Adrenal gland (tissue), 12 donors: ENCODE measurements around the gene RASGEF1C. TPM values are rescaled to one million over a fixed set of nuclear protein-coding genes. Genes with fewer than 3 reads are reported as not detected.

Experiments used
- DNase-seq, 7 donors: peaks; one replicate each; pipeline ENCODE4 v3.0.0-alpha.2; 2019 to 2020
- H3K27ac ChIP-seq, 5 donors: fragments of 200-600 bp; sonication (generic) in 4 of 5; 1 replicate in 3 of 5; 2 replicates in 2 of 5; pipeline versions ENCODE4 v1.5.1 to v1.8.0; 2016 to 2020; ENCODE audit warnings: mild to moderate bottlenecking in 1 of 5
- H3K27me3 ChIP-seq: fragments of 200-600 bp; 2 replicates; pipeline ENCODE4 v1.8.0; 2021
- H3K36me3 ChIP-seq, 2 donors: fragments of 200-600 bp; replicated peaks in 1 of 2; 1 replicate in 1 of 2; 2 replicates in 1 of 2; pipeline versions ENCODE4 v1.5.1 to v1.8.0; 2018 to 2022
- H3K4me1 ChIP-seq, 2 donors: fragments of 200-600 bp; replicated peaks in 1 of 2; 1 replicate in 1 of 2; 2 replicates in 1 of 2; pipeline versions ENCODE4 v1.5.1 to v1.8.0; 2018 to 2021
- H3K4me3 ChIP-seq, 4 donors: fragments of 200-600 bp; sonication (generic) in 3 of 4; one replicate each; pipeline ENCODE4 v1.5.1; 2016 to 2018
- H3K9me3 ChIP-seq, 3 donors: fragments of 200-600 bp; sonication (generic) in 1 of 3; replicated peaks in 1 of 3; 1 replicate in 2 of 3; 2 replicates in 1 of 3; pipeline versions ENCODE4 v1.5.1 to v1.8.0; 2016 to 2021
- POLR2A ChIP-seq, 2 donors: fragments of 450-650 bp; IDR thresholded peaks; one replicate each; pipeline ENCODE4 v1.6.1; 2017; ENCODE audit warnings: antibody characterized with exemption in 2 of 2, mild to moderate bottlenecking in 2 of 2, moderate library complexity in 1 of 2
- WGBS, 4 donors: extraction: QIAGEN DNeasy Blood & Tissue Kit in 2 of 4; methylation state at CpG; one replicate each; pipeline versions ENCODE4 v1.1.5 to v1.1.7; 2013 to 2017; 5-methylcytosine and 5-hydroxymethylcytosine counted together
- intact Hi-C, 2 donors: fragments of 100-400 bp; cut with DNase I; formaldehyde crosslinking; loops; one replicate each; pipeline versions ENCODE4 v1.14.1 to v1.15.0; 2022 to 2023
- polyA plus RNA-seq, 3 donors: library from polyadenylated mRNA; stranded (reverse); fragments of 200-250 nt in 2 of 3; fragments of 350-450 nt in 1 of 3; fragmentation: Illumina TruSeq in 1 of 3; extraction: RNeasy Lipid Tissue Mini Kit (QIAGEN cat#74804) in 1 of 3; gene quantifications; one replicate each; pipeline ENCODE4 v1.2.3, GENCODE V29; 2013 to 2014
- total RNA-seq, 9 donors: library from RNA; depleted of rRNA in 4 of 9; stranded (reverse); fragments of >200 nt in 4 of 9; fragments of 120-200 nt in 1 of 9; fragmentation: NEBNext Ultra II Directional in 1 of 9; extraction: Animal tissue kit (Norgen Biotek cat#: 25700) in 1 of 9; gene quantifications; one replicate each; pipeline versions ENCODE4 v1.1.0 to v1.2.4, GENCODE V29; 2013 to 2023
- TF ChIP-seq, protein P1 (sequence below), 6 experiments: fragments of 450-650 bp in 4 of 6; fragments of 200-600 bp in 2 of 6; sonication (generic) in 1 of 6; IDR thresholded peaks; 1 replicate in 5 of 6; 2 replicates in 1 of 6; pipeline versions ENCODE4 v1.5.1 to v1.8.0; 2016 to 2021; ENCODE audit warnings: antibody characterized with exemption in 6 of 6, mild to moderate bottlenecking in 2 of 6, moderate library complexity in 1 of 6
- donor health status: healthy with polysubstance abuse.
- donor health status: Bipolar disorder and iron deficiency.
- donor health status: DM: yes; HTN: yes; CAD: no.
- donor health status: DM: no; HTN: no; CAD: no.
- donor health status: DM: no; HTN: no; CAD: no.
- donor health status: DM: yes; HTN: yes; CAD: no.

Gene RASGEF1C
- total and polyA plus RNA-seq, 12 donors = 0.15 to 1.9 (median 0.74) TPM; not detected in 6

DNA sequence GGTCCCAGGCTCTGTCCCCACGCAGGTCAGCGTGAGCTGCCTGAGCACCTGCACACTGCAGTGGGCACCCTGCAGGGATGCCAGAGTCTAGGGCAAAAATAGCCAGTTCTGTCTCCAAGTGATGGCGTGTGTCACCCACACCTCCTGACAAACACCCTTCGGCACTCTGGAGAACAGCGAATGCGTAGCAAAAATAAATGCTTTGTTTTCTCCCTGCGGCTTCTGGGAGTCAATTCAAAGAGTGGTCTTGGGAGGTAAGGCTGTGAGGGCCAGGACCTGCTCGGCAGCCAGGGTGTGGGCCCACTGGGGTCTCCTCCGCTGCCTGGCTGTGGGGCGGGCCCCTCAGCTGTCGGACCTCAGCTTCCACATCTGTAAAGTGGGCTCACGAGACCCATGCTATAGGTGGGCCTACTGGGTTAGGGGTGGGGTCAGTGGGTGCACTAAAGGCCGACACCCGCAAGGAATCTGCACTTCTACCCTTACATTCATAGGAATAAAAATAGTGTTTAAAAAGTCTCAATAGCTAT lies 37.4 kb downstream of the RASGEF1C start:
- no peaks in the 10 kb centered on the region for H3K36me3 ChIP-seq
- no peaks in the 10 kb centered on the region for H3K4me1 ChIP-seq
- intact Hi-C loops = no loop called here
- no peaks in the 10 kb centered on the region for H3K9me3 ChIP-seq
- H3K4me3 ChIP-seq = no peak overlapping the region
- TF ChIP-seq, protein P1, sequence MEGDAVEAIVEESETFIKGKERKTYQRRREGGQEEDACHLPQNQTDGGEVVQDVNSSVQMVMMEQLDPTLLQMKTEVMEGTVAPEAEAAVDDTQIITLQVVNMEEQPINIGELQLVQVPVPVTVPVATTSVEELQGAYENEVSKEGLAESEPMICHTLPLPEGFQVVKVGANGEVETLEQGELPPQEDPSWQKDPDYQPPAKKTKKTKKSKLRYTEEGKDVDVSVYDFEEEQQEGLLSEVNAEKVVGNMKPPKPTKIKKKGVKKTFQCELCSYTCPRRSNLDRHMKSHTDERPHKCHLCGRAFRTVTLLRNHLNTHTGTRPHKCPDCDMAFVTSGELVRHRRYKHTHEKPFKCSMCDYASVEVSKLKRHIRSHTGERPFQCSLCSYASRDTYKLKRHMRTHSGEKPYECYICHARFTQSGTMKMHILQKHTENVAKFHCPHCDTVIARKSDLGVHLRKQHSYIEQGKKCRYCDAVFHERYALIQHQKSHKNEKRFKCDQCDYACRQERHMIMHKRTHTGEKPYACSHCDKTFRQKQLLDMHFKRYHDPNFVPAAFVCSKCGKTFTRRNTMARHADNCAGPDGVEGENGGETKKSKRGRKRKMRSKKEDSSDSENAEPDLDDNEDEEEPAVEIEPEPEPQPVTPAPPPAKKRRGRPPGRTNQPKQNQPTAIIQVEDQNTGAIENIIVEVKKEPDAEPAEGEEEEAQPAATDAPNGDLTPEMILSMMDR (IDR thresholded peaks at IDR 0.05) = no peak
- no peak for TF ChIP-seq POLR2A (IDR thresholded peaks at IDR 0.05)
- WGBS, 4 donors = 91 to 98% (median 96%) methylated on average over 11 to 14 of the region's 14 CpGs
- no peak for DNase-seq
- no peaks in the 10 kb centered on the region for H3K27me3 ChIP-seq
- H3K27ac ChIP-seq = no peak overlapping the region

GRCh38 chr5:180170810-180171567 lies 38.0 kb downstream of the RASGEF1C start:
- H3K27ac ChIP-seq = no peak overlapping the region
- H3K27me3 ChIP-seq = no peaks in the 10 kb centered on the region
- WGBS, 4 donors = 76 to 94% (median 84%) methylated on average over 13 to 19 of the region's 19 CpGs
- no peak for TF ChIP-seq POLR2A (IDR thresholded peaks at IDR 0.05)
- TF ChIP-seq, protein P1 (IDR thresholded peaks at IDR 0.05) = no peak
- H3K9me3 ChIP-seq = no peaks in the 10 kb centered on the region
- no peaks in the 10 kb centered on the region for H3K4me1 ChIP-seq
- no peaks in the 10 kb centered on the region for H3K36me3 ChIP-seq
- DNase-seq = no peak
- intact Hi-C loops = no loop called here
- H3K4me3 ChIP-seq = no peak overlapping the region

- no peaks in the 10 kb centered on the region for H3K9me3 ChIP-seq
- intact Hi-C loops = no loop called here
- no peaks in the 10 kb centered on the region for H3K36me3 ChIP-seq
- TF ChIP-seq POLR2A (IDR thresholded peaks at IDR 0.05) = no peak
- TF ChIP-seq, protein P1 (IDR thresholded peaks at IDR 0.05) = no peak
- no peaks in the 10 kb centered on the region for H3K4me1 ChIP-seq
- 58 to 64% (median 63%) methylated on average over 25 to 32 of the region's 32 CpGs for WGBS, 4 donors
- no peak overlapping the region for H3K27ac ChIP-seq
- DNase-seq = no peak
- H3K27me3 ChIP-seq = no peaks in the 10 kb centered on the region
- H3K4me3 ChIP-seq = no peak overlapping the region
These were observed 38.8 kb downstream of the RASGEF1C start for GRCh38 chr5:180170106-180170809.

DNA sequence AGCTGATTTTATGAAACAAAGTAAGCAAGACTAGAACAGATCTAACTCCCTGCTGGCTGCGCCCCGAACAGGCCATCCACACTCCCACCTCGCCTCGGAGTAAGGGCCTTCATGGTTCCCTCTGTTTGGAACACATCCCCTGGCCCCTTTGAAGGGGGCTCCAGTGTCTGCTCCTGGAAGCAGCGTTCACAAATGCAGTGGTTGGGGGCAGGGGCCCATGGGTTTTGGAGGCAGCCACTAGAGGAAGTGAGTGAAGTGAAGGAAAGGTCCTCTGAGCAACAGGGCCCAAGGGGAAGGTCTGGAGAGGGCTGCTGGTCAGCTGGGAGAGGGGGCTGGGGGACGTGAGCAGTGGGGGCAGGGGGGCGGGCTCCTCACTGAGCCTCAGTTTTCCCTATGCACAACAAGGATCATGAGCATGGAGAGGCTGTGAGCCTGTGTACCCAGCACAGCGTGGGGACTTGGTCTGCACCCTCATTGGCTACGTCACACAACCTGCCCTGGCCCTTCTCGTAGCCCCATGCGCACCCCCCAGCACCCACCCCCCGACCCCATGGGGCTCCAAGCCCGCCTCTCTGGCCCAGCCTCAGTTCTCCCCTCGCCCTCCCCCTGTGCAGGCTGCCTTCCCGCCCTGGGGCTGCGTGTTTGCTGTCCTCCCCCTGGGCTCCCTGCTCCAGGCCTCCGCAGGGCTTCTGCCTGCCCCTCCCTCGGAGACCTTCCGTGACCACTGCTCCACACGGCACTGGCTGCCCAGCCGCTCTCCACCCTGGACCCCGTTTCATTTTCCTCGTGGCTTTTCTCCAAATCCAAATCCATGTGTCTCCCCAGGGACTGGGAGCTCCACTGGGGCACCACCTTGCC lies 39.5 kb downstream of the RASGEF1C start:
- WGBS, 4 donors = 63 to 71% (median 66%) methylated on average over 12 to 23 of the region's 23 CpGs
- no peaks in the 10 kb centered on the region for H3K36me3 ChIP-seq

More for the DNA sequence above, 39.5 kb downstream of the RASGEF1C start:
- intact Hi-C loops = no loop called here
- Histone ChIP-seq H3K9me3 (no peaks in the 10 kb centered on the region), H3K27me3 (no peaks in the 10 kb centered on the region), H3K27ac (no peak overlapping the region), H3K4me1 (no peaks in the 10 kb centered on the region), H3K4me3 (no peak overlapping the region)
- DNase-seq = no peak
- TF ChIP-seq, protein P1 (IDR thresholded peaks at IDR 0.05) = no peak
- TF ChIP-seq POLR2A (IDR thresholded peaks at IDR 0.05) = no peak
